IPS-18c (cell line): ENCODE results near the gene GNAL.

Experiments
- H3K4me3 ChIP-seq: 2 replicates; pipeline ENCODE4 v1.7.0; 2013; ENCODE audit warnings: low read depth, mild to moderate bottlenecking, low read length, moderate library complexity; ENCODE audit not compliant: insufficient read depth
- H3K9me3 ChIP-seq: one replicate; pipeline ENCODE4 v1.6.1; 2013; ENCODE audit warnings: mild to moderate bottlenecking, low read length, moderate library complexity; ENCODE audit not compliant: control insufficient read depth, insufficient read depth

Gene GNAL

DNA sequence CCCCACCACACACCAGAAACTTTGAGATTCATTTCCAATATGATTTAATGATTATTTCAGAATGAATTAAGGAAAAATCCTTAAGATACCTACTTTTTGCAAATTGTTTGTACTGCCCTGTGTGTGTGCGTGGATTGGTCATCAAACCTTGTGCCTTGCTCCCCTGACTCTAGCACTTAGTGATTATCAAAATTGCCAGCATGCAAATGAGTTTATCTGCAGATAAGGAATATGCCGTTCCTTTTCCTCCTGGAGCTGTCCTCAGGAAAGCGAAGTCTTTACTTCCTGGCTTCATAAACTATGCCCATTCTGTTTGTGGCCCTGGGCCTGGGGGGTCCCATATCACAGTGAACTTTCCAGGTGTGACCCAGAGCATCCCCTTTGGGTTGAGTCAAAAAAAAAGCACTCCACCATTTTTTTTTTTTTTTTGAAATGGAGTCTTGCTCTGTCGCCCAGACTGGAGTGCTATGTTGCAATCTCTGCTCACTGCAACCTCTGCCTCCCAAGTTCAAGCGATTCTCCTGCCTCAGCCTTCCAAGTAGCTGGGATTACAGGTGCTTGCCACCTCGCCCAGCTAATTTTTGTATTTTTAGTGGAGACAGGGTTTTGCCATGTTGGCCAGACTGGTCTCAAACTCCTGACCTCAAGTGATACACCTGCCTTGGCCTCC lies 173.5 kb downstream of the GNAL start:
- Histone ChIP-seq H3K4me3 (no peak overlapping the region), H3K9me3 (no peaks in the 10 kb centered on the region)

- Histone ChIP-seq H3K9me3 (no peaks in the 10 kb centered on the region), H3K4me3 (no peak overlapping the region)
These were observed 175.4 kb downstream of the GNAL start for GRCh38 chr18:11864471-11864870.

DNA sequence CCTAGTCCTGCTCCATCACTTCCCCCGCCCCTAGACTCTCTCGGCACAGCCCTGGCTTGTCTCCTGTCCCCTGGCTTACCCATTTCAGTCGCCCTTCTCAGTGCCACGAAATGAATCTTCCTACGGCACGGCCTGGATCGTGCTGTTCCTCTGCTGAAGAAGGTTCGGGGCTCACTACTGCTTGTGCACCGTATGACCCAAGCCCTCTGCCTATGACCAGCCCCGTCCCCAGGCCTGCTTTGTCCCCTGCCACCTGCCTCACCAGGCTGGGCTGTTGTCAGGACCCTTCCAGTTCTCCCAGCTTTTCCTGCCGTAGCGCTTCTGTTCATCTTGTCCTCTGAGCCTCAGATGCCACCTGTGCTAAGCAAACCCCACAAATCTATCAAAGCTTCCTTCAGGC lies 176.0 kb downstream of the GNAL start:
- Histone ChIP-seq H3K9me3 (no peaks in the 10 kb centered on the region), H3K4me3 (no peak overlapping the region)

- Histone ChIP-seq H3K9me3 (no peaks in the 10 kb centered on the region), H3K4me3 (no peak overlapping the region)
These were observed 177.3 kb downstream of the GNAL start for GRCh38 chr18:11866329-11866728.

DNA sequence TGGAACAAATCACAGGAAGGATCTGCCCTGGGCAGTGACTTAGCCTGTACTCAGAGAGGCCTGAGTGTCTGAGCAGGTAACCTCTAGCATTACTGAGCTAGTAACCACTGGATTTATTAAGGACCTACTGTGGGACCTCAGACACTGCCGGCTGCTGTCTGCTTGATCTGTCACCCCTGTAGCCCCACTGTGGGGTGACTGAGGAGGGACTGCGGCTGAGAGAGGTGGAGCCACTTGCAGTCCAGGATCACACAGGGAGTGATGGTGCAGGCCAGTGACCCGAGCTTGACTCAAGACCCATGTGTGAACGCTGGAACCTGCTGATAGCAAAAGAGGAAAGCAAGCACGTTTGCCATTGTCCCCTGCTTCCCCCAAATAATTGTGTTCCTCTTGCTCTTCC lies 177.7 kb downstream of the GNAL start:
- H3K9me3 ChIP-seq, result no peaks in the 10 kb centered on the region
- no peak overlapping the region for H3K4me3 ChIP-seq

- no peaks in the 10 kb centered on the region for H3K9me3 ChIP-seq
- no peak overlapping the region for H3K4me3 ChIP-seq
These were observed 179.2 kb downstream of the GNAL start for GRCh38 chr18:11868230-11868629.

DNA sequence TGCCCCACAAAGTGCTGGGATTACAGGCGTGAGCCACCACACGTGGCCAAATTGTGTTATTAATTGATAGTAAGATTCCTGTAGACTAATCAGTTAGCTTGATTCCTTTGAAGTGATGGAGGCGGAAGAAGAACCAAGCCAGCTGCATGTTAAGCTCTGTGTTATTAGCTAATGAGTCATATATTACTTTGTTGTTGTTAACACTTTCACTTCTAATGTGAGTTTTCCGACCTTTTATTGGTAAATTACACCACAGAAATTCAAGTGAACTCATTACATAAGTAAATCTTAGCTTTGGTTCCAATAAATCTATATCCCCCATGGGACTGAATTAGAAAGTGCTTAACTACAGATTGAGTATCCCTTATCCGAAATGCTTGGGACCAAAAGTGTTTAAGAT lies 182.4 kb downstream of the GNAL start:
- Histone ChIP-seq H3K4me3 (no peak overlapping the region), H3K9me3 (no peaks in the 10 kb centered on the region)

DNA sequence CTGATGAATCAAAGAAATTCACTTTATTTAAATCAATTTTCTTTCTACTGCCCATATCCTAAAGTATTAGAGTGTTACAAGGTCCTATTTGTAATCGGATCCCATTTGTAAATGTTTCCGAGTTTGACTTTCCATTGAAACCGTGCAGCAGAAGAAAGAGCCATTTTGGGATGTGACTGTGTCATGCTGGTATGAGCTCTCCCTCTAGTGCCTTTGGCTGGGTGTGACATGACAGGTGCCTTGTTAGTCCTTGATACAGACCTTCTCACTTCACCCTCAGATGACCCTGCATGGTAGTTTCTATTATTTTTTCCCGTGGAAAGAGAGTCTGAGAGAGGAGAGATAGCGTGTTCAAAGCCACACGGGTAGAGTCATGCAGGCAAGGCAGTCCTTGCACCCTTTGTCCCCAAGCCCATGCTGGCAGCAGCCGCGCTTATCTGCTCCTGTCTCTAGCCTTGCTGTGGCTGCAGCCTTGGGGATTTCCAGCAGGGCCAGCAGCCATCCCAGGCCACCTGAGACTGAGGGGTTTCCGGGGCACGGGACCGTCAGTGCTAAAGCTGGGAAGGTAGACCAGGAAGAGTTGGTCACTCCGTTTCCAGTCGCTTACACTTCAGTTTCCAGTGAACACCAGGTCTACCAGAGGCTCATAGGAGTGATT lies 183.5 kb downstream of the GNAL start:
- no peak overlapping the region for H3K4me3 ChIP-seq
- H3K9me3 ChIP-seq, result no peaks in the 10 kb centered on the region

DNA sequence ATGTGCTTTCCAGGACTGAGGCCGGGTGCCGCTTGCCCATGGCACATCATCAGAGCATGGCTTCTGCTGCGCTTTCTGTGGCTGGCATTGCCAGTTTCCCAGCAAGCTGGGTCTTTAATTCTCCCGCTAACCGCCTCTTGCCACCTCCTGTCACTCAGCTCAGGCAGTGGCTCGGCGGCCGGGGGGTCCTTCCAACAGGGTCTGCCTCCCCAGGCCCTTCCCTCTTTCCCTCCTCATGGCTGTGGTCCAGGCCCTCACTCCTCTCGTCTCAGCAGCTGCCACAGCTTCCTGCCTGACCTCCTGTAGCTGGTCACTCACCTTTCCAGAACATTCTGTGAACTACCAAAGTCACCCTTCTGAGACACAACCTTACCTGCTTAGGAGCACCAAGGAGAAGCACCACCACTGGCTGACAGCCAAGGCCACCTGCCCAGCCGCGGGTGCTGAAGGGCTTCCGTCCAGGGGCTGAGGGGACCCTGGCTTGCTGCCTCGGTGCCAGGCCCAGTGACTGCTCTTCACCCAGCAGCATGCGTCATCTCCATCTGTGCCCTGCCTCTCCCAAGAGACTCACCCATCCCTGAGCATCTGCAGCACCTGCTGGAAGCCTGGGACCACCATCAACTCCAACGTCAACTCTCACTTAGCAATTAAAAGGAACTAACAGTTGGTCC lies 184.7 kb downstream of the GNAL start:
- Histone ChIP-seq H3K9me3 (no peaks in the 10 kb centered on the region), H3K4me3 (no peak overlapping the region)

DNA sequence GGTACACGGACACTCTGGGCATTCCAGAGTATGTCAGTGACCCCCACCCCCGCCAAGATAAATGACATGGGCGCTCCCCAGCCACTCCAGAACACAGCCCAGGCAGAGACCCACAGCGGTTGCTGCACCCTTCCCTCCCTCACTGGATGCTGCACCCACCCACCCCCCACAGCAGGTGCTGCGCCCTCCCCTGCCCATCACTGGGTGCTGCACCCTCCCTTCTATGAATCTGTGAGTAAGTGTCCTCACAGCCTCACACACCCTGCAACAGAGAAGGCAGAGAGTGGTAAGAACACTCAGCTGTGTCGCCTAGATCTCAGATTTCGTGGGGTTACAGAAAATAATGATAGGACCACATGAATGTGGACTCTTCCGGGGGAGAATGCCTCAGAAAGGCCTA lies 185.6 kb downstream of the GNAL start:
- Histone ChIP-seq H3K4me3 (no peak overlapping the region), H3K9me3 (no peaks in the 10 kb centered on the region)

DNA sequence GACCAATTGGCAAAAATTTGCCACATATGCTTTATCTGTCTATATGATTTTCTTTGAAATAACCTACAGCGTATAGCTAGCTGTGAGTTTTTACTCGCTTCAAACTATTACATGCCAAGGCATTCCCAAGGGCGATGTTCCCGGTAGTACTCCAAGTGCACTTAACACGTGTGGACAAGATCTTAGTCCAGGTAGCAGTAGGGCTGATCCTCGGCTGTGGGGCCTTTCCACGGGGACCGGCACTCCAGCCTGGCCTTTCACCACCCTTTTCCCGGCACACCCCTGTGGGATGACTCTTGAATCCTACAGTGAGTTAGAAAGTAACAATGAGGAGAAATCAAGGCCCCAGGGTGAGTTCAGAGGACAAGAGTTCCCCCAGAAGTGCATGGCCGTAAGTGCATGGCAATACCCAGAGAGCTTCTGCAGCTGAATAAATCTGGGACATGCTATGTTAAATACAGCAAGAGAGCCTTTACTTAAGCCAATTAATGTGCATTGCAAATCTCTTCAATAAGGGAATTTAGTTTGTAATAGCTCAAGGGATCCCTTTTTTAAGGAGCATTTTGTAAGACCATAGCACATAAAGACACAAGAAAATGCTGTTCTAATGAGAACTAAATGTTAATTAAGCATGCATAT lies 188.6 kb downstream of the GNAL start:
- Histone ChIP-seq H3K4me3 (no peak overlapping the region), H3K9me3 (no peaks in the 10 kb centered on the region)

- H3K4me3 ChIP-seq, result no peak overlapping the region
- H3K9me3 ChIP-seq, result no peaks in the 10 kb centered on the region
These were observed 191.7 kb downstream of the GNAL start for GRCh38 chr18:11880586-11881304.

GRCh38 chr18:11882636-11883035 lies 193.6 kb downstream of the GNAL start:
- Histone ChIP-seq H3K9me3 (no peaks in the 10 kb centered on the region), H3K4me3 (no peak overlapping the region)

- no peaks in the 10 kb centered on the region for H3K9me3 ChIP-seq
- H3K4me3 ChIP-seq, result no peak overlapping the region
These were observed 194.1 kb downstream of the GNAL start for GRCh38 chr18:11883153-11883552.

- Histone ChIP-seq H3K9me3 (no peaks in the 10 kb centered on the region), H3K4me3 (no peak overlapping the region)
These were observed 195.4 kb downstream of the GNAL start for GRCh38 chr18:11884396-11885030.

- H3K9me3 ChIP-seq, result no peaks in the 10 kb centered on the region
- no peak overlapping the region for H3K4me3 ChIP-seq
These were observed 196.3 kb downstream of the GNAL start for GRCh38 chr18:11885278-11885947.
